ENCODE measurements around the gene HFE. TPM values are rescaled to one million over a fixed set of nuclear protein-coding genes. Genes with fewer than 3 reads are reported as not detected.

Gene HFE
- total and polyA plus RNA-seq, 2 of the 13 experiments (the other 11 are each of a cell fraction or from before 2014, with no cell fraction given), result 3.7 to 6.3 TPM

DNA sequence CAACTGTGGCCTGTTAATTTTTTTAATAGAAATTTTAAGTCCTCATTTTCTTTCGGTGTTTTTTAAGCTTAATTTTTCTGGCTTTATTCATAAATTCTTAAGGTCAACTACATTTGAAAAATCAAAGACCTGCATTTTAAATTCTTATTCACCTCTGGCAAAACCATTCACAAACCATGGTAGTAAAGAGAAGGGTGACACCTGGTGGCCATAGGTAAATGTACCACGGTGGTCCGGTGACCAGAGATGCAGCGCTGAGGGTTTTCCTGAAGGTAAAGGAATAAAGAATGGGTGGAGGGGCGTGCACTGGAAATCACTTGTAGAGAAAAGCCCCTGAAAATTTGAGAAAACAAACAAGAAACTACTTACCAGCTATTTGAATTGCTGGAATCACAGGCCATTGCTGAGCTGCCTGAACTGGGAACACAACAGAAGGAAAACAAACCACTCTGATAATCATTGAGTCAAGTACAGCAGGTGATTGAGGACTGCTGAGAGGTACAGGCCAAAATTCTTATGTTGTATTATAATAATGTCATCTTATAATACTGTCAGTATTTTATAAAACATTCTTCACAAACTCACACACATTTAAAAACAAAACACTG lies 10.1 kb downstream of the HFE start (continued):
- TF ChIP-seq, protein P1, sequence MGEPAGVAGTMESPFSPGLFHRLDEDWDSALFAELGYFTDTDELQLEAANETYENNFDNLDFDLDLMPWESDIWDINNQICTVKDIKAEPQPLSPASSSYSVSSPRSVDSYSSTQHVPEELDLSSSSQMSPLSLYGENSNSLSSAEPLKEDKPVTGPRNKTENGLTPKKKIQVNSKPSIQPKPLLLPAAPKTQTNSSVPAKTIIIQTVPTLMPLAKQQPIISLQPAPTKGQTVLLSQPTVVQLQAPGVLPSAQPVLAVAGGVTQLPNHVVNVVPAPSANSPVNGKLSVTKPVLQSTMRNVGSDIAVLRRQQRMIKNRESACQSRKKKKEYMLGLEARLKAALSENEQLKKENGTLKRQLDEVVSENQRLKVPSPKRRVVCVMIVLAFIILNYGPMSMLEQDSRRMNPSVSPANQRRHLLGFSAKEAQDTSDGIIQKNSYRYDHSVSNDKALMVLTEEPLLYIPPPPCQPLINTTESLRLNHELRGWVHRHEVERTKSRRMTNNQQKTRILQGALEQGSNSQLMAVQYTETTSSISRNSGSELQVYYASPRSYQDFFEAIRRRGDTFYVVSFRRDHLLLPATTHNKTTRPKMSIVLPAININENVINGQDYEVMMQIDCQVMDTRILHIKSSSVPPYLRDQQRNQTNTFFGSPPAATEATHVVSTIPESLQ (CRISPR knock-in tag; conservative IDR thresholded peaks at IDR 0.05), result no peak
- TF ChIP-seq RFXANK (CRISPR knock-in tag; IDR thresholded peaks at IDR 0.05) (no peak), FOXA1 (IDR thresholded peaks at IDR 0.05) (no peak), FOXA1 (CRISPR knock-in tag; IDR thresholded peaks at IDR 0.05) (no peak), BCL6 (CRISPR knock-in tag; IDR thresholded peaks at IDR 0.05) (0 out of 2 replicates have a peak, but pooled peaks have one; percentile 14), SNAI1 (CRISPR knock-in tag; IDR thresholded peaks at IDR 0.05; ENCODE audit: borderline replicate concordance) (no peak), SOX13 (IDR thresholded peaks at IDR 0.05) (no peak), SOX13 (CRISPR knock-in tag; conservative IDR thresholded peaks at IDR 0.05 in 1 of 2, IDR thresholded peaks at IDR 0.05 in 1 of 2) (no peak), CREM (IDR thresholded peaks at IDR 0.05) (0 out of 2 replicates have a peak, but pooled peaks have one; percentile 14), CREM (CRISPR knock-in tag; IDR thresholded peaks at IDR 0.05) (no peak), MEF2D (CRISPR knock-in tag; IDR thresholded peaks at IDR 0.05) (no peak), ZMYM4 (CRISPR knock-in tag; IDR thresholded peaks at IDR 0.05) (no peak), MIER3 (CRISPR knock-in tag; IDR thresholded peaks at IDR 0.05; ENCODE audit: borderline replicate concordance) (0 out of 2 replicates have a peak, but pooled peaks have one; percentile 37), EP300 (IDR thresholded peaks at IDR 0.05; ENCODE audit: low read depth in 2 of 2, low read length in 2 of 2) (no peak), EP300 (CRISPR knock-in tag; IDR thresholded peaks at IDR 0.05; ENCODE audit: borderline replicate concordance) (no peak), ZNF788 (CRISPR knock-in tag; IDR thresholded peaks at IDR 0.05; ENCODE audit: borderline replicate concordance) (no peak), SIX4 (CRISPR knock-in tag; IDR thresholded peaks at IDR 0.05) (no peak), ZFP36L1 (CRISPR knock-in tag; IDR thresholded peaks at IDR 0.05) (no peak), ZNF850 (CRISPR knock-in tag; conservative IDR thresholded peaks at IDR 0.05) (no peak)
- TF ChIP-seq, protein P2, sequence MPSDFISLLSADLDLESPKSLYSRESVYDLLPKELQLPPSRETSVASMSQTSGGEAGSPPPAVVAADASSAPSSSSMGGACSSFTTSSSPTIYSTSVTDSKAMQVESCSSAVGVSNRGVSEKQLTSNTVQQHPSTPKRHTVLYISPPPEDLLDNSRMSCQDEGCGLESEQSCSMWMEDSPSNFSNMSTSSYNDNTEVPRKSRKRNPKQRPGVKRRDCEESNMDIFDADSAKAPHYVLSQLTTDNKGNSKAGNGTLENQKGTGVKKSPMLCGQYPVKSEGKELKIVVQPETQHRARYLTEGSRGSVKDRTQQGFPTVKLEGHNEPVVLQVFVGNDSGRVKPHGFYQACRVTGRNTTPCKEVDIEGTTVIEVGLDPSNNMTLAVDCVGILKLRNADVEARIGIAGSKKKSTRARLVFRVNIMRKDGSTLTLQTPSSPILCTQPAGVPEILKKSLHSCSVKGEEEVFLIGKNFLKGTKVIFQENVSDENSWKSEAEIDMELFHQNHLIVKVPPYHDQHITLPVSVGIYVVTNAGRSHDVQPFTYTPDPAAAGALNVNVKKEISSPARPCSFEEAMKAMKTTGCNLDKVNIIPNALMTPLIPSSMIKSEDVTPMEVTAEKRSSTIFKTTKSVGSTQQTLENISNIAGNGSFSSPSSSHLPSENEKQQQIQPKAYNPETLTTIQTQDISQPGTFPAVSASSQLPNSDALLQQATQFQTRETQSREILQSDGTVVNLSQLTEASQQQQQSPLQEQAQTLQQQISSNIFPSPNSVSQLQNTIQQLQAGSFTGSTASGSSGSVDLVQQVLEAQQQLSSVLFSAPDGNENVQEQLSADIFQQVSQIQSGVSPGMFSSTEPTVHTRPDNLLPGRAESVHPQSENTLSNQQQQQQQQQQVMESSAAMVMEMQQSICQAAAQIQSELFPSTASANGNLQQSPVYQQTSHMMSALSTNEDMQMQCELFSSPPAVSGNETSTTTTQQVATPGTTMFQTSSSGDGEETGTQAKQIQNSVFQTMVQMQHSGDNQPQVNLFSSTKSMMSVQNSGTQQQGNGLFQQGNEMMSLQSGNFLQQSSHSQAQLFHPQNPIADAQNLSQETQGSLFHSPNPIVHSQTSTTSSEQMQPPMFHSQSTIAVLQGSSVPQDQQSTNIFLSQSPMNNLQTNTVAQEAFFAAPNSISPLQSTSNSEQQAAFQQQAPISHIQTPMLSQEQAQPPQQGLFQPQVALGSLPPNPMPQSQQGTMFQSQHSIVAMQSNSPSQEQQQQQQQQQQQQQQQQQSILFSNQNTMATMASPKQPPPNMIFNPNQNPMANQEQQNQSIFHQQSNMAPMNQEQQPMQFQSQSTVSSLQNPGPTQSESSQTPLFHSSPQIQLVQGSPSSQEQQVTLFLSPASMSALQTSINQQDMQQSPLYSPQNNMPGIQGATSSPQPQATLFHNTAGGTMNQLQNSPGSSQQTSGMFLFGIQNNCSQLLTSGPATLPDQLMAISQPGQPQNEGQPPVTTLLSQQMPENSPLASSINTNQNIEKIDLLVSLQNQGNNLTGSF (CRISPR knock-in tag; IDR thresholded peaks at IDR 0.05), result no peak
- TF ChIP-seq, protein P3, sequence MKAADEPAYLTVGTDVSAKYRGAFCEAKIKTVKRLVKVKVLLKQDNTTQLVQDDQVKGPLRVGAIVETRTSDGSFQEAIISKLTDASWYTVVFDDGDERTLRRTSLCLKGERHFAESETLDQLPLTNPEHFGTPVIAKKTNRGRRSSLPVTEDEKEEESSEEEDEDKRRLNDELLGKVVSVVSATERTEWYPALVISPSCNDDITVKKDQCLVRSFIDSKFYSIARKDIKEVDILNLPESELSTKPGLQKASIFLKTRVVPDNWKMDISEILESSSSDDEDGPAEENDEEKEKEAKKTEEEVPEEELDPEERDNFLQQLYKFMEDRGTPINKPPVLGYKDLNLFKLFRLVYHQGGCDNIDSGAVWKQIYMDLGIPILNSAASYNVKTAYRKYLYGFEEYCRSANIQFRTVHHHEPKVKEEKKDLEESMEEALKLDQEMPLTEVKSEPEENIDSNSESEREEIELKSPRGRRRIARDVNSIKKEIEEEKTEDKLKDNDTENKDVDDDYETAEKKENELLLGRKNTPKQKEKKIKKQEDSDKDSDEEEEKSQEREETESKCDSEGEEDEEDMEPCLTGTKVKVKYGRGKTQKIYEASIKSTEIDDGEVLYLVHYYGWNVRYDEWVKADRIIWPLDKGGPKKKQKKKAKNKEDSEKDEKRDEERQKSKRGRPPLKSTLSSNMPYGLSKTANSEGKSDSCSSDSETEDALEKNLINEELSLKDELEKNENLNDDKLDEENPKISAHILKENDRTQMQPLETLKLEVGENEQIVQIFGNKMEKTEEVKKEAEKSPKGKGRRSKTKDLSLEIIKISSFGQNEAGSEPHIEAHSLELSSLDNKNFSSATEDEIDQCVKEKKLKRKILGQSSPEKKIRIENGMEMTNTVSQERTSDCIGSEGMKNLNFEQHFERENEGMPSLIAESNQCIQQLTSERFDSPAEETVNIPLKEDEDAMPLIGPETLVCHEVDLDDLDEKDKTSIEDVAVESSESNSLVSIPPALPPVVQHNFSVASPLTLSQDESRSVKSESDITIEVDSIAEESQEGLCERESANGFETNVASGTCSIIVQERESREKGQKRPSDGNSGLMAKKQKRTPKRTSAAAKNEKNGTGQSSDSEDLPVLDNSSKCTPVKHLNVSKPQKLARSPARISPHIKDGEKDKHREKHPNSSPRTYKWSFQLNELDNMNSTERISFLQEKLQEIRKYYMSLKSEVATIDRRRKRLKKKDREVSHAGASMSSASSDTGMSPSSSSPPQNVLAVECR (CRISPR knock-in tag; IDR thresholded peaks at IDR 0.05; ENCODE audit: borderline replicate concordance), result no peak
